IgD-negative memory B cell (primary cell): ENCODE results near the gene CLCNKB. TPM values are rescaled to one million over a fixed set of nuclear protein-coding genes. Genes with fewer than 3 reads are reported as not detected.

Source experiments
- H3K27ac Mint-ChIP-seq, 3 donors: one replicate each; pipeline ENCODE4 v1.8.0; 2020 to 2022; ENCODE audit warnings: mild to moderate bottlenecking in 3 of 3, mixed read lengths in 3 of 3, moderate library complexity in 1 of 3
- H3K27me3 Mint-ChIP-seq: one replicate; pipeline ENCODE4 v1.8.0; 2021; ENCODE audit warnings: mixed read lengths
- H3K36me3 Mint-ChIP-seq: one replicate; pipeline ENCODE4 v1.8.0; 2020; ENCODE audit warnings: mild to moderate bottlenecking, mixed read lengths
- H3K4me1 Mint-ChIP-seq, 3 donors: one replicate each; pipeline ENCODE4 v1.8.0; 2020 to 2022; ENCODE audit warnings: mixed read lengths in 3 of 3, mild to moderate bottlenecking in 1 of 3
- H3K4me3 Mint-ChIP-seq, 4 donors: one replicate each; pipeline ENCODE4 v1.8.0; 2020 to 2022; ENCODE audit warnings: mild to moderate bottlenecking in 4 of 4, mixed read lengths in 4 of 4, moderate library complexity in 3 of 4
- H3K9me3 Mint-ChIP-seq, 3 donors: one replicate each; pipeline ENCODE4 v1.8.0; 2020 to 2021; ENCODE audit warnings: mixed read lengths in 3 of 3, mild to moderate bottlenecking in 1 of 3
- polyA plus RNA-seq: library from polyadenylated mRNA; unstranded; fragments of 300-500 nt; fragmentation: Illumina TruSeq; gene quantifications from one replicate; pipeline ENCODE4 v1.2.3, GENCODE V29; 2021

CLCNKB gene
- polyA plus RNA-seq, 1 donor from 2014 or later = not detected

GRCh38 chr1:16070640-16071355 lies 27.2 kb downstream of the CLCNKB start:
- peaks cover 16% of the 10 kb centered on the region for H3K27me3 Mint-ChIP-seq
- H3K9me3 Mint-ChIP-seq = no peaks in the 10 kb centered on the region
- H3K4me3 Mint-ChIP-seq = no peak overlapping the region
- no peaks in the 10 kb centered on the region for H3K36me3 Mint-ChIP-seq
- peaks cover 4 to 10% (median 9%) of the 10 kb centered on the region in 3 donors for H3K4me1 Mint-ChIP-seq
- H3K27ac Mint-ChIP-seq = no peak overlapping the region

DNA sequence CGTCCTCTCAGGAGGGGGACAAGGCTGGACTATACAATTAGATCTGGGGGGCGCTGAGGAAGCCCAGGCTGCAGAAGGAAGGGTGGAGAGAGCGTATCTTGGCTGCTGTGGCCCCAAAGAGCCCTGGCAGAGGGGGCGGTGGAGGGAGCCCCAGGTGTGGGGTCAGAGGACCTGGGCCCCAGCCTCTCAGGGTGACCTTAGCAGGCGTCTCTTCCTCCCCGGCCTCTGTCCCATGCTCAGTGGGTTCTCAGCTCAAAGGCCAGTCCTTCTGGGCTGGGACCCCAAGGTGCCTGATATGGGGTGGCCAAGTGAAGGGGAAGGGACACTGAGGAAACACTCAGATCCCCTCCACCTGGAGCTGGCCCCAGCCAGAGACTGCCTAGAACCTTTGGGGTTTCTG lies 28.0 kb downstream of the CLCNKB start:
- H3K4me3 Mint-ChIP-seq = peak overlapping the region in 1 of 4 donors; percentile 40
- H3K27ac Mint-ChIP-seq = no peak overlapping the region
- peaks cover 19% of the 10 kb centered on the region for H3K27me3 Mint-ChIP-seq
- H3K9me3 Mint-ChIP-seq = no peaks in the 10 kb centered on the region
- H3K4me1 Mint-ChIP-seq = peaks cover 4 to 10% (median 9%) of the 10 kb centered on the region in 3 donors
- peaks cover 1% of the 10 kb centered on the region for H3K36me3 Mint-ChIP-seq

- Mint-ChIP-seq H3K27me3 (peaks cover 19% of the 10 kb centered on the region), H3K27ac (no peak overlapping the region), H3K4me3 (peak overlapping the region in 3 of 4 donors; percentile 40 to 74 (median 46)), H3K4me1 (peaks cover 4 to 10% (median 9%) of the 10 kb centered on the region in 3 donors), H3K9me3 (no peaks in the 10 kb centered on the region), H3K36me3 (peaks cover 1% of the 10 kb centered on the region)
Measured at GRCh38 chr1:16072095-16072494, 28.5 kb downstream of the CLCNKB start.

- H3K36me3 Mint-ChIP-seq = peaks cover 1% of the 10 kb centered on the region
- H3K9me3 Mint-ChIP-seq = no peaks in the 10 kb centered on the region
- no peak overlapping the region for H3K27ac Mint-ChIP-seq
- peaks cover 15% of the 10 kb centered on the region for H3K27me3 Mint-ChIP-seq
- peaks cover 4 to 10% (median 9%) of the 10 kb centered on the region in 3 donors for H3K4me1 Mint-ChIP-seq
- peak overlapping the region in 1 of 4 donors; percentile 37 for H3K4me3 Mint-ChIP-seq
Measured at GRCh38 chr1:16072616-16073484, 29.3 kb downstream of the CLCNKB start.

- Mint-ChIP-seq H3K4me1 (peaks cover 4 to 10% (median 10%) of the 10 kb centered on the region in 3 donors), H3K27ac (no peak within 1 kb of the TSS), H3K4me3 (peak within 1 kb of the TSS; percentile 74 to 93 (median 85)), H3K27me3 (peaks cover 15% of the 10 kb centered on the region), H3K9me3 (no peaks in the 10 kb centered on the region), H3K36me3 (peaks cover 1% of the 10 kb centered on the region)
Measured at GRCh38 chr1:16073490-16074119, 30.0 kb downstream of the CLCNKB start, which contains the start of gene FAM131C. Gene FAM131C, minus strand, starts transcription at chr1:16073651. Its CDS starts 209 bp downstream, at chr1:16073442.

GRCh38 chr1:16074217-16074616 lies 30.6 kb downstream of the CLCNKB start:
- Mint-ChIP-seq H3K27ac (no peak overlapping the region), H3K9me3 (no peaks in the 10 kb centered on the region), H3K36me3 (peaks cover 1% of the 10 kb centered on the region), H3K4me3 (peak overlapping the region; percentile 74 to 93 (median 85)), H3K27me3 (peaks cover 15% of the 10 kb centered on the region), H3K4me1 (peaks cover 9 to 16% (median 16%) of the 10 kb centered on the region in 3 donors)

DNA sequence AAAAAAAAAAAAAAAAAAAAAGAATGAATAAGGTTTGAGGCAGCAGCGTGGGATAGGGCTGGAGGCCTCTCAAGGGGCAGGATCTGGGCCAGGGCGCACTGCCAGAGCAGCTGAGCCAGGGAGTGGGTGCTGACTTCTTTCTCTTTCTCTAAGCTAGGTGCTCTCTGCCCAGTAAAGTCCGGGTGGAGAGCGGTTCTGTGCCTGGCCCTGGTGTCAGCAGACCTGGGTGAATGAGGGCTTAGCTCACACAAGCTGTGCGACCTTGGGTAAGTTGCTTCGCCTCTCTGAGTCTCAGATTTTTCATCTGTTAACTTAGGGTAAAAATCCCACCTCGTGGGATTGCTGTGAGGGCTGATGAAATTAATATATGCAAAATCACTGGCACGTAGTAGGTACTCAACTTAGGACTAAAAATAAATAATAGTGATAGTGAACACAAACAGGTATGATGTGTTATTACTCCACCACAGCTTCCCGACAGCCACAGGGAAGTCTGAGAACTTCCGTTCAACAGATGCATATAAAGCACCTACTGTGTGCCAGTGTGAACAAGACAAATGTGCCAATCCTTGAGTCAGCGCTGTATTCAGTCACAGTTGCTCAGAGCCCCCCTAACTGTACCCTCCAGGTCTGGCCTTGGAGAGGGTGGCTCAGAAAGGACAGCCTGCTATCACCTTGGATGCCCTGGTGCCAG lies 31.9 kb downstream of the CLCNKB start:
- Mint-ChIP-seq H3K36me3 (peaks cover 1% of the 10 kb centered on the region), H3K27me3 (peaks cover 15% of the 10 kb centered on the region), H3K4me3 (no peak overlapping the region), H3K27ac (no peak overlapping the region), H3K9me3 (no peaks in the 10 kb centered on the region), H3K4me1 (peaks cover 10 to 16% (median 14%) of the 10 kb centered on the region in 3 donors)

GRCh38 chr1:16076031-16076864 lies 32.7 kb downstream of the CLCNKB start:
- Mint-ChIP-seq H3K9me3 (no peaks in the 10 kb centered on the region), H3K4me3 (no peak overlapping the region), H3K27me3 (peaks cover 15% of the 10 kb centered on the region), H3K36me3 (peaks cover 1% of the 10 kb centered on the region), H3K4me1 (peaks cover 10 to 16% (median 14%) of the 10 kb centered on the region in 3 donors), H3K27ac (no peak overlapping the region)

DNA sequence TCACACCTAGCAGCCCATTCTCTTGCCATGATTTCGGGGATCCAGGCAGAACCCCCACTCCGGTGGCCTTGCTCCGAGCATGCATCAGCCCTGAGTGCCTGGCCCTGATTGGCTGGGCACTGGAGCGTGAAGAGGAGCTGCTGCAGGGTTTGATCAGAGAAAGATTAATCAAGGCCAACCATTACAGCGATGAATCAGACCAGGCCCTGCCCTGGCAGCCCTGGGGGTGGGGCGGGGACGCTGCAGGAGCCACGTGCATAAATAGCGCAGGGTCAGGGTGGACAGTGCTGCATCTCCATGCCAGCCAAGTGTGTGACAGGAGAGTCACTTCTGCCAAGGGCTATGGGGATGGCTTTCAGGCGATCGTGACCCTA lies 33.3 kb downstream of the CLCNKB start:
- peak overlapping the region in 1 of 3 donors; percentile 73 for H3K27ac Mint-ChIP-seq
- H3K9me3 Mint-ChIP-seq = no peaks in the 10 kb centered on the region
- H3K4me1 Mint-ChIP-seq = peaks cover 10 to 16% (median 14%) of the 10 kb centered on the region in 3 donors
- peaks cover 15% of the 10 kb centered on the region for H3K27me3 Mint-ChIP-seq
- H3K36me3 Mint-ChIP-seq = peaks cover 1% of the 10 kb centered on the region
- no peak overlapping the region for H3K4me3 Mint-ChIP-seq

DNA sequence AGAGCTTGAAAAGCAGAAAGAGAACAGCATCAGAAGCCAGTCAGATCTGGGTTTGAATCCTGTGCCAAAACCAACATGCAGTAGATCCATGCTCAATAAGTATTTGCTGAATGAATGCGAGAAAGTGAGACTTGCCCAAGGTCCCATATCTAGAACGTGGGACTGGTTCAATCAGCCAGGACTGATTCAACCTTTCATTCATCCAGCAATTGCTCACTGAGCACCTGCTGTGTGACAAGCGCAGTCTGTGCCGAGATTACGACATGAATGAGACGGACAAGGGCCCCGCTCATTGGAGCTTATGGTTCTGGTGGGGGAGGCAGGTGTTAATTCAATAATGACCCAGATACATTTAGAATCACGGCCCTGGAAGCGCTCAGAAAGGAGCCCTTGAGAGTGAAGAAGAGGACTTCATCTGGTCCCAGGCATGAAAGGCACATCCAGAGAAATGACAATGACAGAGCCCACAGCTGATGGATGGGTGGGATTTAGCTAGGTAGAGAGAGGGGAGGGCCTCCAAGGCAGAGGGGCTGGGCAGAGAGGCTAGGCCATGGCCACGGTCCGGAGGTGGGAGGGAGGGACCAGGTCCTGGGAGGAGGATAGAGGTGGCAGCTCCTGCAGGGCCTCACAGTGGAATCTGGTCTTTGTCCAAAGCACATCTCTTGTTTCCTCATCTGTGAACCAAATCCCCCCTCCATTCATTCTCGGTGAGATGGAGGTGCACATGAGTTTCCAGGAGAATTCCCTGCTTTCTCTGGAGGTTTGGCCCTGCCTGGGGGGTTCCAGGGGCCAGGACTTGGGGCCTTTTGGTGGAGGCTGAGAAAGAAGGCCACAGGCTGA lies 34.0 kb downstream of the CLCNKB start:
- H3K36me3 Mint-ChIP-seq = peaks cover 1% of the 10 kb centered on the region
- no peaks in the 10 kb centered on the region for H3K9me3 Mint-ChIP-seq
- peak overlapping the region in 1 of 4 donors; percentile 76 for H3K4me3 Mint-ChIP-seq
- peaks cover 11% of the 10 kb centered on the region for H3K27me3 Mint-ChIP-seq
- H3K4me1 Mint-ChIP-seq = peaks cover 10 to 16% (median 14%) of the 10 kb centered on the region in 3 donors
- peak overlapping the region in 1 of 3 donors; percentile 73 for H3K27ac Mint-ChIP-seq

DNA sequence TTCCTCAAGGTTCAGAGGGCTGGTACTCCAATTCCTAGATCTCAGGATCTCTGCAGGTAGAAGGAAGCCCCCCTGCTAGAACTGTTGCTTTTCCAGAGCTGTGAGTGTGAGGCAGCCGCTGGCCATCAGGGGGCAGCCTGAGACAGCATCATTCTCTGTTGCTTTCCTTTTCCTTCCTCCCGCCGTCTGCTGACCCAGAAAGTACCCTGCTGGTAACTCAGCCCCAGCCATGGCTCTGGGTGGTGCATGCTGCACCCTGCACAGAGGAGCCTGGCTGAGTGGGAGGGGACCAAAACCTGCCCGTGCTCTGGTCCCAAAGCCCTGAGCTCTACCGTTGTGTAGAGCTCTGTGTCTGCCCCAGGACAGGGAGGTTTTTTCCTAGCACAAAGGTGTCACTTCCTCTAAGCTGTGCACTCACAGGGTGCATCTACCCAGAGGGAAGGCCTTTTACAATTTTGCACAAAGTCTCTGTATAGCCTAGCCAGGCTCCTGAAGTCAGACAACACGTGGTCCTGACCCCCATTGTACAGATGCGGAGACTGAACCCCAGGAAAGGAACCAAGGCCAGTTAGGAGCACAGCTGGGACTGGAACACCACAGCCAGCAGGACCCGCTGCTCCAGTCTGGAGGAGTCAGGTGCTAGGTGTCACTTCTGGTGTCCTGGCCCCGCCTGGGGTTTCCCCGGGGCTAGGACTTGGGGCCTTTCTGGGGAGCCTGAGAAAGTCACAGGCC lies 35.5 kb downstream of the CLCNKB start:
- Mint-ChIP-seq H3K4me3 (peak overlapping the region; percentile 47 to 94 (median 61)), H3K9me3 (no peaks in the 10 kb centered on the region), H3K27ac (peak overlapping the region in 2 of 3 donors; percentile 7 to 35)

GRCh38 chr1:16080422-16081150 lies 37.0 kb downstream of the CLCNKB start:
- peaks cover 3% of the 10 kb centered on the region for H3K27me3 Mint-ChIP-seq
- peaks cover 6 to 8% (median 7%) of the 10 kb centered on the region in 3 donors for H3K4me1 Mint-ChIP-seq
- no peaks in the 10 kb centered on the region for H3K9me3 Mint-ChIP-seq
- H3K36me3 Mint-ChIP-seq = peaks cover 1% of the 10 kb centered on the region
- H3K4me3 Mint-ChIP-seq = no peak overlapping the region
- H3K27ac Mint-ChIP-seq = no peak overlapping the region

More for the DNA sequence above, 35.5 kb downstream of the CLCNKB start:
- Mint-ChIP-seq H3K4me1 (peaks cover 6 to 11% (median 10%) of the 10 kb centered on the region in 3 donors), H3K36me3 (peaks cover 1% of the 10 kb centered on the region), H3K27me3 (peaks cover 7% of the 10 kb centered on the region)
